GM18867 (cell line): ENCODE results near the gene CARMIL1.

ENCODE experiments used
- ATAC-seq: cut with Tn5 transposase; IDR thresholded peaks from one replicate; pipeline ENCODE4 v1.9.1; 2021; ENCODE audit warnings: mild to moderate bottlenecking, moderate library complexity; ENCODE audit not compliant: unreplicated experiment

Gene CARMIL1

DNA sequence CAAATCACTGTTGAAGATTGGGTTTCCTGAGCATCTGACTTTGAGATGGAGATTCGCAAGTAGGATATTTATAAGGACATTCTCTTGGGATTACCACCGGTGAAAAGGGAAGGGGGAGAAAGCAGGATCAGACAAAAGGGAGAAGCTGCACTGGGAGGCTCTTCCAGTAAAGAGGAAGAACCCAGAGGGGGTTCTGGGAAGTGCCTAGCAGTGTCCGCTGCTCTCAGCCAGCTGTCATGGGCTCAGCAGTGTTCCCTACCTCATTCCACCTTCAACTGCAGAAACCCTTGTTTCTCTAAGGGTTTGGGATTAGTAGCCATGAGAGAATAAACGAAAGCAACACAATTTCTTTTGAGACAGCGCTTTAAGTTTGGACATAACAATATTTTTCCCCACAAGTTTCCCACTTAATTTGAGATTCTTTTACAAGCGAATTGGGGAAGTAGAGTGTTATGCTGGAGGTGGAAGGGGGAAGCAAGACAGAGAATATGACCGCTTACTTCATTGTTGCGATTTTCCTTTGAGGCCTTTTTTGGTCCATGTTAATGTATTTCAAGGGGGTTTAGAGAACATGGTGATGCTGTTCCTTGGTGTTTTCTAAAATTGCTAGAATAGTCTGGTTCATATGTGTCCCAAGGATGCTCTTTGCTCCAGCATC, 218.3 kb downstream of the CARMIL1 start:
- ATAC-seq: no peak

DNA sequence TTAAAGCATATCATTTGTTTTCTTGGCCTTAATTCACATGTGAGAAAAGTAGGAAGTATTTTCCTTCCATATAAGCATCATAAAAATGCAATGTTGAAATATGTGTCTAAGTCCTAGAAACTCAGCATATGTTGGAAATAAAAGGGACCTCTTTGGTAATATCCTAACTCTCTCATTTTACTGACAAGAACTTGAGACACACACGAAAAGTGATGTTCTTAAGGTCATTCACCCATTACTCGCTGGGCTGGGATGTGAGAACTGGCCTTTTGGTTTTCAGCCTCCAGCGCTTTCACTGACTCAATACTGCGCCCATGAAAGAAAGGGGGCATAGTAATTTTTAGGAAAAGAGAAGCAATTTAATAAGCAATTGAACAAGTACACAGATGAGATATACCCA, 219.3 kb downstream of the CARMIL1 start:
- ATAC-seq: no peak

DNA sequence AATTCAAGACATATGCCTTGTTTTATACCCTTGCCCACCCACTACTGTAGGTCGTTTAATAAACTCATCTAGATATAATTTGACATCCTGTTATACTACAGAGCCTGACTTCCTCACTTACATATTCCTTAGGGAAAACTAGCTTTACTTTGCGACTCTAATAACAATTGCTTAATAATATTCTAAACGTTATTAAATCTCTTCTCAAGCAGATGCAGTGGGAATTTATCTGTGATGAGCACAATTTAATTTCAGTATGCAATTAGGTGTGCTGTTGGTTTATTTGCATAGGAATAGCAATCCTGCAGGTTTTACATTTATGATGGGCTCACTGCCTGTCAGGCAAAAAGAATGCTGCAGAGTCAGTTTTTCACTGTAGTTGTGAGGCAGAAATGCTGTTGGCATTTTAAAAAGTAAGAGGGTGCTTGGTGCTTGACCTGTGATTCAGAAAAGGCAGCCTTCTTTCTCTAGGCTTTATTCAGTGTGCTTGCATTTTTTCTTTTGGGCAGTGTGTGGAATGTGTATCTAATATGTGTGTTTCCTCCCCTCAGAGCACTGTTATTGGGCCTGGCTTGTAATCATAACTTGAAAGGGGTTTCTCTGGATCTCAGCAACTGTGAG, 220.6 kb downstream of the CARMIL1 start:
- ATAC-seq: no peak

DNA sequence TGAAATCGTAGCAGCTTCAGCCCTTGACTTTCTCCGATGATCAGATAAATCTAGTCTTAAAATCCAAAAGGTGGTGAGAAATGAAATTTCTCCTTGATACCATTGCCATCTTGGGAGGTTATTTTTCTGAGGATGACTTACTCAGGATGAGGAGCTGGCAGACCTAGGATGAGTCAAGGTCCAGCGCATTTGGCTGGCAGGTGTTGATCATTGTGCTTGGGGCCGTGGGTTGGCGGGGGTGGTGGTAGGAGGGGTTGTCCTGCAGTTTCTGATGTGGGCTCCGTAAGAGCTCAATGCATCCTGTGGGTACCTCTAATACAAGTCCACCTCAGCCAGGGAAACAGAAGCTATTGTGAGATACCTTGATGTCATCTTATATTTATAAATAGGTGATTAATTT, 224.5 kb downstream of the CARMIL1 start:
- no peak for ATAC-seq

DNA sequence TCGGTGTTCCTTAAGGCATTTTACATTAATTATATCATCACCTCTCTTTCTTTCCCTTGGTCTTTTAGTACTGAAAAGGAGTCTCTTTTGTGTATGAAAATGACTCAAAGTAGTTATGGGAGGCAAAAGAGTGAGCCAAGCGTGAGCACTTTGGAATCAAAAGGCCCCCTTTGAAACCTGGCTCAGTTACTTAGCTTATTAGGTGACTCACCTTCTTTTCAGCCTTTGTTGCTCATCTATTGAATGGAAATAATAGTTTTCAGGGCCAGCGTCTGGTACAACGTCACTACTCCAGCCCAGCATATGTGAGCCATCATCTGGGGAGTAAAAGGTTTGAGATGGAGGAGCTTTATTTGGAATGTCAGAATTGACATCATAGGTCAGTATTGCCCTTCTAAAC, 225.5 kb downstream of the CARMIL1 start:
- ATAC-seq: no peak

DNA sequence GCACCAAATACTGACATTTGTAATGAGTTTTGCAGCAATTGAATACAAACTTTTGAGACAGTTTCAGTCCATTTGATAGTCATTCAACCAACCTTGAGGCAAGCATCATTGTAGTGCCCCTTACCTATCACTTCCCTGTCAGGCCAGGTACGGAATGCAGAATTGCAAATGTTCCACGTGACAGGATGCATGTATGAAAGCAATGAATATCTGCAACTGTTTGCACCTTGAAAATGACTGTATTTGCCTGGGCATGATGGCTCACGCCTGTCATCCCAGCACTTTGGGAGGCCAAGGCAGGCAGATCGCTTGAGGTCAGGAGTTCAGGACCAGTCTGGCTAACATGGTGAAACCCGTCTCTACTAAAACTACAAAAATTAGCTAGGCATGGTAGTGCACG, 226.8 kb downstream of the CARMIL1 start:
- no peak for ATAC-seq

DNA sequence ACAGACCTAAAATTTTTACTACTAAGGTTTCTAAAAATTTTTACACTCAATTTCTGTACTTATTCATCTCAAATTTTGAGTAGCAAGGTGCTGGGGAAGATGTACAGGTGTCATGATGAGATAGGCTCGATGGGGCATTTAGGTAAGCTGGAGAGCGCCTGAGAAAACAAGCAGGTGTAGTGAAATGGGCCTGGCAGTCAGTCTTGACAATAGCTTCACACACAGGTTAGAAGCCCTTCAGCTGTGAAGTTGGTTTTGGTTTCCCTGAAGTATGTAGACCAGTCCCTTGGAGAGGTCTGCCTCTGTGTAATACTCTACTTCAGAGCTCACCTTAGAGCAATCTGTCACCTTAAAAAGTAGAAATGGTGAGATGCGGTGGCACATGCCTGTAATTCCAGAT, 228.9 kb downstream of the CARMIL1 start:
- no peak for ATAC-seq

DNA sequence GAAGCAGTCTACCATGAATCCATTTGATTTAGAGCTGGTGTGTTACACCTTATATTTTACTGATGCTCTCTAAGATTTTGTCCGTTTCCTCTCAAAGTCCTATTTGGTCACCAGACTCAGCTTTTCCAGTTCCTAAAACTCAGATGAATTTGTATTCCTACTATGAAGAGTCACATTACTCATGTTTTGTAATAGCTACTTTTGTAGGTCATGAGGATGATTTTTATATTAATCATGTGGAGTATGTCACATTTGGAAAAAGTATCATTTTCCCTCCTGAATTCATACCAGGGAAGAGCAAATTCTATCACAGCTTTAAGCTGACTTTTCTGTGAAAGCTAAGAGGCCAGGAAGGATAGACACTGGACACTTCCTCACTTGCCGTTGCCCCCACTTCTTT, 232.2 kb downstream of the CARMIL1 start:
- no peak for ATAC-seq

DNA sequence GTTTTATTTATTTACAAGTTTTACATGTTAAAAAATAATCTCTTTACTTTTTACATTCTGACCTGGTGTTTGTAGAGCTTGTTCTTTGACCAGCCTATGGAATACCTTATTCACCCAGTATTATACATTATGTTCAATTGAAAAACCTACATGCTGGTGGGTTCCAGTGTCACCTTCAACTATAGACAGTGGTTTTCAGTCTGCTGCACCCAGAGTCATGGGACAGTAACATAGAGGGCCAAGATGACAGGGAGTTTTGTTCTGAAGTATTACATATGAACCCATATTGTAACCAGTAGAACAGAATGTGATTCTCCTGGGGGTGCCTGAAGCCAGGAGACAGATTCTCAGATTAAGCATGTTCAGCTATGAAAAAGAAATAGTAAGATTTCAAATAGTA, 233.4 kb downstream of the CARMIL1 start:
- ATAC-seq: no peak

DNA sequence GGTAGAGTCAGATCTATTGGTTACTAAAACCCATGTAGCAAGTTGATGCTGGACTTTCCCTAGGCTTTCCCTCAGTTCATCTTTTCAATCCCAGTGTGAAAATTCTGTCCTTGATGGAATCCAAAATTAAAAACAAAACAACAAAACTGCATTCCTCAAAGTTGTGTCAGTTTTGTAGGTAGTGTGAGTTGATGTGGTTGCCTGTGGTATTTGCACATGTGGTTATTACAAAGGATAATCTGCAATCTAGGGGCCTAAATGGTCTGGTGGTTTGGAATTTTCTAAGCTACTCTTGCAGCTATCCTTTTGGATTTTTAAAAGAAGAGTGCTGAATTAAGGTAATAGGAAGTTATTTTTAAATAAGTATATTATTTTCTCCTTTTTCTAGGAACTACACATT, 240.7 kb downstream of the CARMIL1 start:
- no peak for ATAC-seq

DNA sequence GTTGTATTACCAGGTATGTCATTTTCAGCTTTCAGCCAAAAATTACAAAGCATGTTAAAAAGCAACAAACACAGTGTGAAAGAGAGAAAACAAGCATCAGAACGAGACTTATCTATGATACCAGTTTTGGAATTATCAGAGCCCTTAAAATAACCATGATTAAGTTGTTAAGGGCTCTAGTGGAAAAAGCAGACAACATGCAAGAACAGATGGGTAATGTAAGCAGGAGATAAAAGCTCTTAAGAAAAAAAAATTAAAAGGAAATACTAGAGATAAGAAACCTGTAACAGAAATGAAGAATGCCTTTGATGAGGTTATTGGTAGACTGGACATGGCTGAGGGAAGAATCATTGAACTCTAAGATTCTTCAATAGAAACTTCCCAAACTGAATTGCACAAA, 245.4 kb downstream of the CARMIL1 start:
- no peak for ATAC-seq

DNA sequence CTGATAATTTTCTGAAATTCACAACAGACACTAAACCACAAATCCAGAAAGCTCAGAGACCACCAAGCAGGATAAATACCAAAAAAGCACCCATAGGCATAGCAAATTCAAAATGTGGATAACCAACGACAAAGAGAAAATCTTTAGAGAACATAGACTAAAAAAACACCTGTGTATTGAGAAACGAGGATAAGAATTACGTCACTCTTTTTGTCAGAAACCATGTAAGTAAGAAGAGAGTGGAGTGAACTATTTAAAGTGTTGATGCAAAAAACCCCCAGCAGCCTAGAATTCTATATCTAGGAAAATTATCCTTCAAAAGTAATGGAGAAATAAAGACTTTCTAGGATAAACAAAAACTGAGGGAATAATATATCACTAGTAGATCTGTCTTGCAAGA, 245.9 kb downstream of the CARMIL1 start:
- no peak for ATAC-seq

DNA sequence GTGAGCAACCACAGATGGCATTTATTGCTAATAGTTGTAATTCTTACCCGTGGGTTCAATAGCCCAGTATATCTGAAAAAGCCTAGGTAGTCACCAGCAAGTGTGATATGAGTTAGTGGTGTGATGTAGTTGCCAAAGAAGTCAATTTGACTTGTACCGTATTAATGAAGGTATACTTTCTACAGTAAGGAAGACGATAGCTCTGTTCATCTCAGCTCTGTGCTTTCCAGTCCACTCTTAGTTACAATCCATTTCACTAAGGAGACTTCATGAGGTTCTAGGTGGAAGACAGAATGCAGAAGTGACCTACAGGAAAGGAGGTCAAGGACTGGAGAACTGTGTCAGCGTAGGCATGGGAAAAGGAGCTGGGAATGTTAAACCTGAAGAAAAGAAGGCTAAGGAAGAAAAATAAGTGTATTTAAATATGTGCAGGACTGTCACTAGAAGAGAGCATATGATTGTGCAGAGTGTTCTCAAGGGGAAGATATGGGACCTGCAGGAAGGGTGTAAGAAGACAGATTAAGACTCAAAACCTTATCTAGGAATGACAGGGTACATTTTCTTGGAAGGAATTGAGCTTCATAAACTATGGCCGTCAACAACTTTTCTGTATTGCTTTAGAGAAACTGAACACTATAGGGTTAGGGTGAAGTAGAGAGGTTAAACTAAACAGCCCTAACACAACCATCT, 255.9 kb downstream of the CARMIL1 start:
- ATAC-seq: no peak

DNA sequence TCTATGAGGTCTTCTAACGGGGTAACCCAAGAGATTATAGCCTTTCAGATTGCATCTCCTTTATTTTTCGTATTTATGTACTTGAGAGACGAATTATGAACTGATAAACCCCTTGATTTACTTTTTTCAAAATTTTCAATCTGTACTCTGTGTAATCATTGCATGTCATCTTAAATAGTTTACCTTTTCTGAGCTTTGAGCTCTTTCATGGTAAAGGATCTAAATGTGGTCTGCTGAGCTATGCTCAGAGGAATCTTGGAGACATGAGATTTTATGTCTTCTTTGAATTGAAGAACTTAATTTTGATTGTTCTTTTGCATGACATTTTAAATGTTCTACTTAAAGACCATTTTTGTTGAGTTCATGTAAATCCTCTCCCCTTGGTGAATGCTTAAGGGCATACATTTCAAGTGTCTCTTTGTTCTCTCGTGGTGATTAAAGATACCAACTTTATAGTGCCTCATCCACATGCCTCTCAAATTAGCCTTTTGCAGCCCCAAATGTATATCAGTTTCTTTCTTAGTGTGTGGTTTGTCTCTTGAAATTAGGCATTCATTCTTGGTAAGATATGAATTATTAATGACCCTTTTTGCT, 256.6 kb downstream of the CARMIL1 start:
- ATAC-seq: no peak

DNA sequence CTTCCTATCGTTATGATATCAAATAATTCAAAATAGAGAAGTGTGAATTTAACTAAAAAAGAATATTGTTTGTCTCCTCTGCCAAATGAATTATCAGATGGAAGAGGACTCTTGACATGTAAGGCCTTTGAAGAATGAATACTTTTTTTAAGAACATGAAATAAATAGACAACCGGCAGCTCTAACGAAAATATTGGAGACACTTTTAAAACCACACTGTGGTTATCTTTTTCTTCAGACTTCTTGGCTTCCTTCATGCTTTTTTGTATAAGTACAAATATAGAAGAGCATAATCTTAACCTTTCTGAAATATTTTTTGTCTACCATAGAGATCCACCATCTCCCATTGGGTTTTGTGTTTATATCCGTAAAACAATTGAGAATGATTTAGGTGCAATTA, 257.6 kb downstream of the CARMIL1 start:
- no peak for ATAC-seq

DNA sequence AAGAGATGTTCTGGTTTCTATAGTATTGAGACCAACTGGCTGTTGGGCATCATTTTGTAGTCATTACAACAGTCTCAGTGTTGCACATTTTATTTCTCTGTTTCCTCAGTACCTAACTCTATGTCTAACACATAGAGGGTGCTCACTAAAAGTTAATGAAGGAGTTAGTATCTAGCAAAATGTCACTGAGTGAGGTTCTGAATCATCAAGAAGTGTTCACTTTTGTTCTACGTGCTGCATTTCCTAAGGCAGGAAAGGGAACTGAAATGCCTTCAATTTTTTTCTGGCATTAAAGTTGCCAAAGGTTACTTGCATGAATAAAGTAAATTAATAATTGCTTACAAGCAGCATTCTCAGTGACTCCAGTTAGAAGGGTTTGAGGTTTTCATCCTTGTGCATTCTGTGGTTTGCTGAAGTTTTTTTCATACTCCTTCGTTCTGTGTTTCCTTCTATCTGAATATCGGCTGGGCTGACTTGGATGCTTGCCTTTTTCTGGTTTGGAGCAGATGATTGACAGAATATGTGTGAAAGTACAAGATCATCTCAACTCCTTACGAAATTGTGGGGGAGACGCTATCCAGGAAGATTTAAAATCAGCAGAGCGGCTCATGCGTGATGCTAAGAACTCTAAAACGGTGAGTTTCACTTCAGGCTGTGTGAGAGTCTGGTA, 258.3 kb downstream of the CARMIL1 start:
- ATAC-seq: no peak

DNA sequence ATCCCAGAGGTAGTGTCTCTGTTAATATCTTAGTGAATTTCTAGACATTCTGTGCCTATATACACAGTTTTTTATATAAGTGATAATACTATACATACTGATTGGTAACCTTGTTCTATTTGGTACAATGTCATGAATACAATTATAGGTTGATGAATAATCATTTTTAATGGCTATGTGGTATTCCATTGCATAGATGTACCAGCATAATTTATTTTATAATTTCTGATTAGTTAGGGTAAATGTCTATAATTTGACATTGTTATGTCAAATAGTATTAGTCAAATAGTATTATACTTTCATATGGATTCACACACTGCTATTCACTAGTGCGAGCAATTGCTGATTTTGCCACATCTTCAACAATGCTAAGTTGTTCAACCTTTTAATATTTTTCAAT, 262.1 kb downstream of the CARMIL1 start:
- no peak for ATAC-seq

DNA sequence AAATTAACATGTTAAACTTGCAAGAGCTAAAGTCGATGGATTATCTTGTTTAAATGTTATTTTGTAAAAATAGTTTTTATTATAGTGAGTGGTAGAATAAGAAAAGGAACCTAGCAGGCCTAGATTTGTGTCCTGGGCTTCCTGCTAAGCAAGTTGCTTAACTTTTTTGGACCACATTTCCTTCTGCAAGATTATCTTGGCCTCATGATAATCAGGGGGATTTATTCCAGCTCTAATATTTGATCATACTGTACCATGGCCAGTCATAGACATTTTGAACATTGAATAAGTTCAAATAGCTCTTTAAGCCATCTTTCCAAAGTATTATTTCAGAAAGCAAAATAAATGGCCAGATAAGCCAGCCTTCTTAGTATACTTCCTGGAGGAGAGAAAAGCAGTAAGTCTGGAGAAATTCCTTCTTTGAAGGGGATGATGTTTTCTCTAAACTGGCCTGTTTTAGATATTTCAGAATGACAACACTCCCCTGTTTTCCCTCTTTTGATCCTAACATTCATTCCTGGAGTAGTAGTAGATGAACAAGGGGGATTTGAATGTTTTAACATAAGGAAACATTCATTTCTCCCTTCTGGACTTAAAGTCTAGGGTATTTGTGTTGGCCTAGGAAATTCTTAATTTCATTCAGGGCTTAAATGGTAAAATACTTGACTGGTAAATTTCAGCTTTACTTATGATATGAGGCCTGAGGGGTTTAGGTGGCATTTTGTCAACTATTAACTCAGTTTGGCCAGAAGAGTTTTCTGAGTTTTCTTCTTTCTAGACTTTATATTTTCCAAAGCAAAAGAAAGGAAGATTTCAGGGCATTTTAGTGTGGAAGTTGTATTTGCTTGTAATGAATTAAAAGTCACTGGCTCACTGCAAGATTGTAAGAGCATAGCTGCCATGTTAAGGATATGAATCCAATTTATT, 264.1 kb downstream of the CARMIL1 start:
- no peak for ATAC-seq

DNA sequence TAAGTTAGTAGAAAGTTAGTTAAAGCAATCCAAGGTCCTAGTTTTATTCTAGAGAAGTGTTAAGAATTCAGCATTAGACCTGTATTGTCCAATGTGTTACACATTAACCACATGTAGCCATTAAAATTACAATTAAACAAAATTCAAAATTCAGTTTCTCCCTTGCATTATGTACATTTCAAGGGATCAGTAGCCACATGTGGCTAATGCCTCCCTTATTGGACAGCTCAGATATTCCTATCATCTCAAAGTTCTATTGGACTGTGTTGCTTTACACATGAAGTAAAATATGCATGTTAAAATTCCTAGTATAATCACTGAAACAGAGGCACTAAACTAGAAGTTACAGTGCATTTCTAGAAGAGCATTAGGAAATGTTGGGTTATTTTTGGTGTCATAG, 265.7 kb downstream of the CARMIL1 start:
- no peak for ATAC-seq

DNA sequence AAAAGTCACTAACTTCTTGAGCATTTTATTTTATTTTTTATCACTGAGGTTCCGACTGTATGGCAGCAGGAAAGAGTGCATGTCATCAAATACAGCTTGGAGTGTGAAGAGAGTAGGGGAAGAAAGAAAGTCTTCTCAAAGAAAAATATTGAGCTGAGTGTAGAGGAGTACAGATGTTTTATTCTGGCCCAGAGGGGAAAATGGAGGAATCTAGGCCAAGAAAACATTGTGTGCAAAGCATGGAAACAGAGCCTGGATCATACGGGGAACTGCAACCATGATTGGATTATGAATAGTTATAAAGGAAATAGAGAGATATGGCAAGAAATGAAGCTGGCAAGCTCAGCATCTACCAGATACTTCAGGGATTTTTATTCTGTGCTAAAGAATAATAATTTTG, 268.6 kb downstream of the CARMIL1 start:
- no peak for ATAC-seq
